Body of pancreas (tissue), 4 donors: ENCODE results near the gene ACTG1.

Source experiments
- POLR2A ChIP-seq, 3 donors: fragments of 450-650 bp; IDR thresholded peaks; one replicate each; pipeline ENCODE4 v1.6.1; 2016; ENCODE audit warnings: antibody characterized with exemption in 3 of 3, mild to moderate bottlenecking in 2 of 3
- TF ChIP-seq, protein P1 (sequence below), 7 experiments: fragments of 450-650 bp in 4 of 7; fragments of 200-600 bp in 3 of 7; sonication (generic) in 3 of 7; IDR thresholded peaks; one replicate each; pipeline ENCODE4 v1.5.1; 2016 to 2019; ENCODE audit warnings: antibody characterized with exemption in 7 of 7

DNA sequence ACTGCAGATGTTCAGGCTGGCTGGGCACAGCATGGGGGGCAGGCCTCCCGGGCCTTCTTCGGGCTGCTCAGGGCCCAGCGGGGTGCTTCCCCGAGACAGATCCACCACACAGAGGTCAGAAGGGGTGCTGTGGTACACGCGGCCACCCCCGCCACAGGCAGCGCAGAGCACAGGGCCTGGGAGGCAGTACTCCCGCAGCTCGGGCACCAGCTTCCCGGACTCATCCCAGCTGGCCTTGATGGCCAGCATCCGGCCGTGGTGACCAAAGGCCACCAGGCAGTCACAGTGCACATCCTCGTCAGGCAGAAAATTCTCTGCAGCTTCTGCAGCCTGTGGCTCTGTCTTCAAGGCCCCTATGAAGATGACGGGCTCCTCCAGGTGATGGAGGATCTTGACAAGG lies 37.7 kb upstream of the ACTG1 start:
- TF ChIP-seq, protein P1, sequence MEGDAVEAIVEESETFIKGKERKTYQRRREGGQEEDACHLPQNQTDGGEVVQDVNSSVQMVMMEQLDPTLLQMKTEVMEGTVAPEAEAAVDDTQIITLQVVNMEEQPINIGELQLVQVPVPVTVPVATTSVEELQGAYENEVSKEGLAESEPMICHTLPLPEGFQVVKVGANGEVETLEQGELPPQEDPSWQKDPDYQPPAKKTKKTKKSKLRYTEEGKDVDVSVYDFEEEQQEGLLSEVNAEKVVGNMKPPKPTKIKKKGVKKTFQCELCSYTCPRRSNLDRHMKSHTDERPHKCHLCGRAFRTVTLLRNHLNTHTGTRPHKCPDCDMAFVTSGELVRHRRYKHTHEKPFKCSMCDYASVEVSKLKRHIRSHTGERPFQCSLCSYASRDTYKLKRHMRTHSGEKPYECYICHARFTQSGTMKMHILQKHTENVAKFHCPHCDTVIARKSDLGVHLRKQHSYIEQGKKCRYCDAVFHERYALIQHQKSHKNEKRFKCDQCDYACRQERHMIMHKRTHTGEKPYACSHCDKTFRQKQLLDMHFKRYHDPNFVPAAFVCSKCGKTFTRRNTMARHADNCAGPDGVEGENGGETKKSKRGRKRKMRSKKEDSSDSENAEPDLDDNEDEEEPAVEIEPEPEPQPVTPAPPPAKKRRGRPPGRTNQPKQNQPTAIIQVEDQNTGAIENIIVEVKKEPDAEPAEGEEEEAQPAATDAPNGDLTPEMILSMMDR (IDR thresholded peaks at IDR 0.05) = no peak
- no peak for TF ChIP-seq POLR2A (IDR thresholded peaks at IDR 0.05)
